ENCODE results near the gene C11orf24.

- TF ChIP-seq GABPA (IDR thresholded peaks at IDR 0.05; ENCODE audit: low read depth) (no peak), FOXM1 (IDR thresholded peaks at IDR 0.05; ENCODE audit: low read depth) (no peak), USF2 (IDR thresholded peaks at IDR 0.05; ENCODE audit: borderline replicate concordance, low read depth, low read length) (no peak), MAX (IDR thresholded peaks at IDR 0.05; ENCODE audit: low read depth) (no peak)
Measured at GRCh38 chr11:68261006-68261405, 10.8 kb downstream of the C11orf24 start.

Data from SK-N-SH (cell line).